Upper lobe of right lung (tissue), 1 donor: ENCODE results near the gene RPSA. TPM values are rescaled to one million over a fixed set of nuclear protein-coding genes. Genes with fewer than 3 reads are reported as not detected.

ENCODE experiments used
- ATAC-seq: fragments of 200-7000 bp; cut with Tn5 transposase; one replicate; pipeline ENCODE4 v1.9.1; 2020; ENCODE audit warnings: mild to moderate bottlenecking, moderate library complexity
- DNase-seq: peaks from one replicate; pipeline ENCODE4 v3.0.0-alpha.2; 2020
- H3K27ac ChIP-seq: fragments of 200-600 bp; one replicate; pipeline ENCODE4 v1.8.0; 2022
- H3K27me3 ChIP-seq: fragments of 200-600 bp; one replicate; pipeline ENCODE4 v1.8.0; 2022; ENCODE audit warnings: mild to moderate bottlenecking
- H3K36me3 ChIP-seq: fragments of 200-600 bp; one replicate; pipeline ENCODE4 v1.8.0; 2022
- H3K4me1 ChIP-seq: fragments of 200-600 bp; one replicate; pipeline ENCODE4 v1.8.0; 2022
- H3K4me3 ChIP-seq: fragments of 200-600 bp; one replicate; pipeline ENCODE4 v1.8.0; 2022; ENCODE audit warnings: mild to moderate bottlenecking
- H3K9me3 ChIP-seq: fragments of 200-600 bp; one replicate; pipeline ENCODE4 v1.8.0; 2022
- CTCF ChIP-seq: fragments of 200-600 bp; IDR thresholded peaks from one replicate; pipeline ENCODE4 v1.8.0; 2022; ENCODE audit warnings: antibody characterized with exemption
- intact Hi-C: fragments of 100-400 bp; cut with DNase I; formaldehyde crosslinking; loops from one replicate; pipeline ENCODE4 v1.11.0; 2022
- total RNA-seq: library from RNA; stranded (reverse); fragmentation: NEBNext Ultra II Directional; extraction: Animal tissue kit (Norgen Biotek cat#: 25700); gene quantifications from one replicate; pipeline ENCODE4 v1.2.1, GENCODE V29; 2021
- donor health status: DM: no; HTN: yes; CAD: no; lungs with severe emphysema.

Gene RPSA
- total RNA-seq, 1 donor from 2014 or later, result 732 TPM

- Histone ChIP-seq H3K9me3 (no peaks in the 10 kb centered on the region), H3K27ac (no peak overlapping the region), H3K36me3 (no peaks in the 10 kb centered on the region), H3K27me3 (no peaks in the 10 kb centered on the region), H3K4me1 (no peaks in the 10 kb centered on the region), H3K4me3 (no peak overlapping the region)
- intact Hi-C loops, result no loop called here
- DNase-seq, result no peak
- ATAC-seq, result no peak
- no peak for TF ChIP-seq CTCF
These were observed 33.8 kb downstream of the RPSA start for GRCh38 chr3:39440316-39440715.

- Histone ChIP-seq H3K9me3 (no peaks in the 10 kb centered on the region), H3K36me3 (no peaks in the 10 kb centered on the region), H3K27me3 (no peaks in the 10 kb centered on the region), H3K27ac (no peak overlapping the region), H3K4me1 (no peaks in the 10 kb centered on the region), H3K4me3 (no peak overlapping the region)
- TF ChIP-seq CTCF, result peak; percentile 15
- ATAC-seq, result peak; percentile 46
- intact Hi-C loops, result no loop called here
- DNase-seq, result no peak
These were observed 37.0 kb downstream of the RPSA start for GRCh38 chr3:39443530-39443929.

GRCh38 chr3:39445927-39446326 is 39.4 kb downstream of the RPSA start:
- no peaks in the 10 kb centered on the region for H3K36me3 ChIP-seq
- intact Hi-C loops, result no loop called here
- no peak for TF ChIP-seq CTCF
- H3K27me3 ChIP-seq, result no peaks in the 10 kb centered on the region
- DNase-seq (no peak), ATAC-seq (no peak)
- H3K27ac ChIP-seq, result no peak overlapping the region
- H3K9me3 ChIP-seq, result no peaks in the 10 kb centered on the region
- H3K4me1 ChIP-seq, result no peaks in the 10 kb centered on the region
- no peak overlapping the region for H3K4me3 ChIP-seq

GRCh38 chr3:39446444-39446843 is 39.9 kb downstream of the RPSA start:
- Histone ChIP-seq H3K4me3 (no peak overlapping the region), H3K27me3 (no peaks in the 10 kb centered on the region), H3K4me1 (no peaks in the 10 kb centered on the region), H3K36me3 (no peaks in the 10 kb centered on the region), H3K27ac (no peak overlapping the region), H3K9me3 (no peaks in the 10 kb centered on the region)
- ATAC-seq (no peak), DNase-seq (no peak)
- no peak for TF ChIP-seq CTCF
- intact Hi-C loops, result no loop called here

GRCh38 chr3:39447637-39448483 is 41.3 kb downstream of the RPSA start:
- H3K27ac ChIP-seq, result no peak overlapping the region
- no peaks in the 10 kb centered on the region for H3K9me3 ChIP-seq
- DNase-seq (no peak), ATAC-seq (peak; percentile 97)
- H3K27me3 ChIP-seq, result no peaks in the 10 kb centered on the region
- no peak overlapping the region for H3K4me3 ChIP-seq
- intact Hi-C loops, result no loop called here
- no peaks in the 10 kb centered on the region for H3K4me1 ChIP-seq
- TF ChIP-seq CTCF, result peak; percentile 87
- no peaks in the 10 kb centered on the region for H3K36me3 ChIP-seq
